ENCODE data around the gene RNGTT.
"Not testable (repeated sequence)": the region's sequence is repeated elsewhere in the genome, so short reads cannot be mapped to it uniquely, and the experiment has no call there.

RNGTT gene

DNA sequence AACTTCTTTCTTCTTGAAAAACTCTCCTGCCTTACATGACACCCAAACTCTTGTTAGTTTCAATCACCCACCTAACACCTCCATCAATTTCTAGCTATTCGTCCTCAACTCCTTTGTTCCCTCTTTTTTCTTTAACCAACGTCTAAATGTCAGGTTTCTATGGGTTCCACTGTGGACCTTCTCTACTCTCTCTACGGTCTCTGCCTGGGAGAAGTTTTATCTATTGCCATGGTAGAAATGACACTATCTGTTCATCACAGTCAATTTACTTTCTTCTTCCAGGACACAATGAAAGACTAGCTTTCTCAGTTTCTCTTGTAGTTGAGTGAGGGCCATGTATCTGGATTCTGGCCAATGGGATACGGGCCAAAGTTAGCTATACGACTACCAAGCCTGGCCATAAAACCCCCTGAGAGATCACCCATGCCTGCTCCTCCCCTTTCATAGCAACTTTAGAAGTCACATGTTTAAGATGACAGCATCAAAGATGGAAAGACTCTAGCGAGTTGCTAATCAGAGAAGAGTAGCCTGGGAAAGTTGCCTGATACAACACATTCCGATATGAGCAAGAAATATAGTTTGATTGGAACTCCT is 17.9 kb downstream of the RNGTT start:
- DNase-seq (ENCODE audit: low spot score): no peak
- TF ChIP-seq, protein P1, sequence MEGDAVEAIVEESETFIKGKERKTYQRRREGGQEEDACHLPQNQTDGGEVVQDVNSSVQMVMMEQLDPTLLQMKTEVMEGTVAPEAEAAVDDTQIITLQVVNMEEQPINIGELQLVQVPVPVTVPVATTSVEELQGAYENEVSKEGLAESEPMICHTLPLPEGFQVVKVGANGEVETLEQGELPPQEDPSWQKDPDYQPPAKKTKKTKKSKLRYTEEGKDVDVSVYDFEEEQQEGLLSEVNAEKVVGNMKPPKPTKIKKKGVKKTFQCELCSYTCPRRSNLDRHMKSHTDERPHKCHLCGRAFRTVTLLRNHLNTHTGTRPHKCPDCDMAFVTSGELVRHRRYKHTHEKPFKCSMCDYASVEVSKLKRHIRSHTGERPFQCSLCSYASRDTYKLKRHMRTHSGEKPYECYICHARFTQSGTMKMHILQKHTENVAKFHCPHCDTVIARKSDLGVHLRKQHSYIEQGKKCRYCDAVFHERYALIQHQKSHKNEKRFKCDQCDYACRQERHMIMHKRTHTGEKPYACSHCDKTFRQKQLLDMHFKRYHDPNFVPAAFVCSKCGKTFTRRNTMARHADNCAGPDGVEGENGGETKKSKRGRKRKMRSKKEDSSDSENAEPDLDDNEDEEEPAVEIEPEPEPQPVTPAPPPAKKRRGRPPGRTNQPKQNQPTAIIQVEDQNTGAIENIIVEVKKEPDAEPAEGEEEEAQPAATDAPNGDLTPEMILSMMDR (IDR thresholded peaks at IDR 0.05; ENCODE audit: extremely low read depth, missing control alignments): no peak

DNA sequence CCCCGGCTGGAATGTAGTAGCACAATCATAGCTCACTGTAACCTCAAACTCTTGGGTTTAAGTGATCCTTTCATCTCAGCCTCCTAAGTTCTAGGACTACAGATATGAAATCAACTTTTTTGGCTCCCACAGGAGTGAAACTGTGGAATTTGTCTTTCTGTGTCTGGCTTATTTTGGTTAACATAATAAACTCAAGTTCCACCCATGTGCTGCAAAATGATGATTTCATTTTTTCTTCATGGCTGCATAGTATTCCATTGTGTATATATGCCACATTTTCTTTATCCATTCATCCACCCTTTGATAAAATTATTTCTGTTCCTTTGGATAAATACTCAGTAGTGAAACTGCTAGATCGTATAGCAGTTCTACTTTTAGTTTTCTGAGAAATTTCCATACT is 29.9 kb downstream of the RNGTT start:
- TF ChIP-seq, protein P1 (IDR thresholded peaks at IDR 0.05; ENCODE audit: extremely low read depth, missing control alignments): no peak
- DNase-seq (ENCODE audit: low spot score): no peak

DNA sequence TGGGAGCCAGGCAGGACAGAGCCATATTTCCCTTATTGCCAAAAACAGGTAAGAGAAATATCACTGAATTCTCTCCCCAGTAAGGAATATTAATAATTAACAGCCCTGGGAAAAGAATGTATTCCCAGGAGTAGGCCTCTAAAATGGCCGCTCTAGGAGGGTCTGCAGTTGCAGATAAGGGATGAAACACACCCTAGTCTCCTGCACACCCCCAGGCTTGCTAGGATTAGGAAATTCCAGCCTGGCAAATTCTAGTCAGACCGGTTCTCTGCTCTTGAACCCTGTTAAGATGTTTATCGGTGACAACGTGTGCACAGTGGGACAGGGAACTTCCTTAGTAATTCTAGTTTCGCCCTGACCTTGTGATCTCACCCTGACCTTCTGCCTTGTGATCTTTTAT is 31.4 kb downstream of the RNGTT start:
- not testable (repeated sequence) for DNase-seq (ENCODE audit: low spot score)

DNA sequence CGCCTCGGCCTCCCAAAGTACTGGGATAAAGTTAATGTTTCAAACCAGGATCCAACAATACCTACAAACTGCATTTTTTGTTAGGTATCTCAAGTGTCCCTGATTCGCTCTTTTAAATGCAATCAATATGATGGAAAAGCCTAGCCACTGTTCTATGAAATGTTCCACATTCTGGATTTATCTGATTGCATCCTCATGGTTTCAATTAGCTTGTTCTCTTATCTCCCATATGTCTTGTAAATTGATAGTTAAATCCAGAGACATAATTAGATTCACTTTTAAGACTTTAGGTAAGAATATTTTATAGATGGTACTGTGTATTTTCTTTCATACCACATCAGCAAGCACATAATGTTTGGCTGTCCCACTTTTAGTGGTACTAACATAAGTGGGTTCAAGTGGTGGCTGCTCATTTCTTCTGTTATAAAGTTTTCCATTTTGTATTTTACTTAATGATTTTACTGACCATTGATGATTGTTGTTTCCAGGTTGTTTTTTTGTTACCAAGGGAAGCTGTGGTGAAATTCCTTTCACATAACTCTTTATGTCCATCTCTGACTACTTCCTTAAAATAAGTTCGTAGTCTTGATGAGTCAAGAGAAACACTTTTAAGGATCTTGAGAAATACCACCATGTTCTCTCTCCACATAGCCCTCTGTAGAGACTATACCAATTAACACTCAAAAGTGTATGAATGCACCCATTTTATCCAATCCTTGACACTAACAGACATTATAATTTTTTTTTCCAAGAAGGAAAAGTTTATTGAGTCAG is 40.5 kb downstream of the RNGTT start:
- TF ChIP-seq, protein P1 (IDR thresholded peaks at IDR 0.05; ENCODE audit: extremely low read depth, missing control alignments): no peak
- no peak for DNase-seq (ENCODE audit: low spot score)

DNA sequence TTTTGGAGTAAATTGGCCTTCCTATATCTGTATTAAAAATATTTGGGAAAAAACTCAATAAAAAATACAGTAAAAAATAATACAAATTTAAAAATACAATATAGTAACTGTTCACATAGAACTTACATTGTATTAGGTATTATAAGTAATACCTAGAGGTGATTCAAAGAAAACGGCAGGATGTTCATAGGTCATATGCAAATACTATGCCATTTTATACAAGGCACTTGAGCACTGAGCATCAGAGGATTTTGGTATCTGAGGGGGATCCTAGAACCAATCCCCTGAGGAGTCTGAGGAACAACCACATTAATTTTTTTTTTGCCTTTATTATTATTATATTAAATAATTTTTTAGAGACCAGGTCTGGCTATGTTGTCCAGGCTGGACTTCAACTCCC is 41.7 kb downstream of the RNGTT start:
- TF ChIP-seq, protein P1 (IDR thresholded peaks at IDR 0.05; ENCODE audit: extremely low read depth, missing control alignments): no peak
- DNase-seq (ENCODE audit: low spot score): no peak

DNA sequence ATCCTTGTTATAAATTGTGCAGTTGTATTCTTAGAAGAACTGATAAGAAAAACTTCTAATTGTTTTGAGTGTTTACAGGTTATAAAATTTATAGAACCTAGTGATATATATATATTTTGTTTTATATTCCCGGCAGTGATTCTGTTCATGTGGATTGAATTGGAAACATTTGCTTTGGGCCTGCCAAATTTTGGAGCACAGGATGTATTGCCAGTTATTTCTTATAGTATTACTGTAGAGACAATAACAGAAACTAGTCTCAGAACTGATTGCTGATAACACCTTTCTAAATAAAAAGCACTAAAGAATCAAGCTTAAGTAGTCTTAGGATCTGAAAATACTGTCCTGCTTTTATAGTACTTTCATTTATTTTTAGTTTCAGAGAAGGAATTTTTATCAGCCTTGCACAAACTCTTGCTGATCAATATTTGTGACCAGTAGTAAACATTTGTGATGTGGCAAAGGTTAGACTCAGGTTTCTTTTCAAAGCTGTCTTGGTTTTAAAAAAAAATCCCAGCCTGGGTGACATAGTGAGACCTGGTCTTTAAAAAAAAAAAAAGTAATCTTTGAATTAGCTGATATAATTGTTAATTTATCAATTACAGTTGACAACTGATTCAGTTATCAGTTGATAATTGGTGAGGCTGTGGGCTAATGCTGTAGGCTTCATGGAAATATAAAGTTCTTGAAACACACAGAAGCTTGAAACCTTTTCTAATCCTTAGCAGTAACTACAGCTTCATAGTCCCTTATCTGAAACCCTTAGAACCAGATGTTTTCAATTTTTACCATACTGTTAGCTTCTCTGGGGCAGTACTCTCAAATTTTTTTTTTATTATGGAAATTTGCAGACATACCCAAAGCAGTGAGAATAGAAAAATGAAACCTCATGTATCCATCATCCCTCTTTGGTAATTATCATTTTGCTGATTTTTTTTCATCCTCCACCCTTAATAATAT is 42.4 kb downstream of the RNGTT start:
- TF ChIP-seq, protein P1 (IDR thresholded peaks at IDR 0.05; ENCODE audit: extremely low read depth, missing control alignments): no peak
- DNase-seq (ENCODE audit: low spot score): no peak

DNA sequence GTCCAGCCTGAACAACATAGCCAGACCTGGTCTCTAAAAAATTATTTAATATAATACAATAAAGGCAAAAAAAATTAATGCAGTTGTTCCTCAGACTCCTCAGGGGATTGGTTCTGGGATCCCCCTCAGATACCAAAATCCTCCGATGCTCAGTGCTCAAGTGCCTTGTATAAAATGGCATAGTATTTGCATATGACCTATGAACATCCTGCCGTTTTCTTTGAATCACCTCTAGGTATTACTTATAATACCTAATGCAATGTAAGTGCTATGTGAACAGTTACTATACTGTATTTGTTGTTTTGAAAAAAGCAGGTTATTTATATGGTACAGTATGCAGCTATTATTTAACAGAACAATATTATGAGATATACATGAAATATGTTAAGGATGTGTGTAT is 43.3 kb downstream of the RNGTT start:
- TF ChIP-seq, protein P1 (IDR thresholded peaks at IDR 0.05; ENCODE audit: extremely low read depth, missing control alignments): no peak
- no peak for DNase-seq (ENCODE audit: low spot score)

Data from GM20000 (cell line).